Neuron (in vitro differentiated cells): Measurements from ENCODE around the gene RCCD1.
"Not testable (repeated sequence)": the region's sequence is repeated elsewhere in the genome, so short reads cannot be mapped to it uniquely, and the experiment has no call there.

ENCODE experiments used
- H2AFZ ChIP-seq: one replicate; pipeline ENCODE4 v1.6.1; 2013; ENCODE audit warnings: low read depth, mild to moderate bottlenecking, inconsistent platforms, low read length, moderate library complexity
- H3K27me3 ChIP-seq: one replicate; pipeline ENCODE4 v1.6.1; 2013; ENCODE audit warnings: low read length; ENCODE audit not compliant: insufficient read depth
- H3K36me3 ChIP-seq: one replicate; pipeline ENCODE4 v1.6.1; 2013; ENCODE audit warnings: low read length; ENCODE audit not compliant: insufficient read depth
- H3K4me1 ChIP-seq: one replicate; pipeline ENCODE4 v1.6.1; 2013; ENCODE audit warnings: low read length; ENCODE audit not compliant: insufficient read depth
- H3K4me3 ChIP-seq: 2 replicates; pipeline ENCODE4 v1.5.1; 2013; ENCODE audit warnings: mild to moderate bottlenecking, low read length, moderate library complexity
- H3K9me3 ChIP-seq: one replicate; pipeline ENCODE4 v1.6.1; 2013; ENCODE audit warnings: low read length

The RCCD1 gene, protein sequence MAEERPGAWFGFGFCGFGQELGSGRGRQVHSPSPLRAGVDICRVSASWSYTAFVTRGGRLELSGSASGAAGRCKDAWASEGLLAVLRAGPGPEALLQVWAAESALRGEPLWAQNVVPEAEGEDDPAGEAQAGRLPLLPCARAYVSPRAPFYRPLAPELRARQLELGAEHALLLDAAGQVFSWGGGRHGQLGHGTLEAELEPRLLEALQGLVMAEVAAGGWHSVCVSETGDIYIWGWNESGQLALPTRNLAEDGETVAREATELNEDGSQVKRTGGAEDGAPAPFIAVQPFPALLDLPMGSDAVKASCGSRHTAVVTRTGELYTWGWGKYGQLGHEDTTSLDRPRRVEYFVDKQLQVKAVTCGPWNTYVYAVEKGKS

DNA sequence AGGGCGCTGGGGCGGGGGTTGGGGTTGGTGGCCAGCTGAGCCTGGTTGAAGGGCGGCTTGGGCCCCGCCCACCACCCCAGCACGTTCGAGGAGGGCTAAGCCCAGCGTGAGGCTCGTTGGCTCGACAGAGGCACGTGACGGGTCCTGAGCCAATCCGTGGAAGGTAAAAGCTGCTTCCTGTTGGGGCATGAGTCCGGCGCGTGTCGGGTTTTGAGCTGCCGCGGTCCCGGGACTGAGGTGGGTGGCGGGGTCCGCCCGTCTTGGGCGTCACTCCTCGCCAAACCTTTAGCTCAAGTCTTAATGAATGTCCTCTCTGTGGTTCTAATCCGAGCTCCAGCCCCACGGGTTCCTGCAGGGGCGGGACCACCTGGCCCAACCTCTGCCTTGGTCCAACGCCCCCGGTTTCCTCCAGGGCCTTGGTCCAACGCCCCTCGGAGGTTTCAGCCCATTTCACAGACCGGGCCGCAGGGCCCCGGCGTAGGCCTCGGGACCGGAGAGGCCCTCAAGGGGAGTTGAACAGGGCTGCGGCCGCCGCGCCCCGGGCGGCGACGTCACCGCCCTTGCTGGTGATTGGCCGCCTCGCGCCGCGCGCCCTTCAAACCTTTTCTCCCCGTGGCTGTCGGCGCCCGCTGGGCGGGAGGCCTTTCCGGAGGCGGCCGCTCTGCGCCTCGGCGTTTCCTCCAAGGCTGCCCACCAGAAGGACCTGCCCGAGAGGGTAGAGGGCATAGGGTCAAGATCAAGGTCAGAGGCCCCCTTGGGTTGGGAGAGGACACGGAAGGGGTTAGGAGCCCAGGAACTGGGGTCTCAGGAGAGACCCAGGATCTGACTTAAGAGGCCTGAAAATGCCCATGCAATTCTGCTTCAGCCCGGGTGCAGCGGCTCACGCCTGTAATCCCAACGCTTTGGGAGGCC is at the start of gene RCCD1:
Gene RCCD1, plus strand, starts transcription at position 173 of the 912 bp plus-strand sequence. CDS start 1,851 bp downstream, outside the sequence.
- Histone ChIP-seq H2AFZ (no peak within 1 kb of the TSS), H3K4me3 (peak within 1 kb of the TSS; percentile 51), H3K9me3 (no peaks in the 10 kb centered on the region), H3K36me3 (peaks cover 39% of the 10 kb centered on the region), H3K27me3 (no peaks in the 10 kb centered on the region), H3K4me1 (no peaks in the 10 kb centered on the region)

- Histone ChIP-seq H2AFZ (no peak overlapping the region), H3K9me3 (no peaks in the 10 kb centered on the region), H3K4me3 (no peak overlapping the region), H3K4me1 (peaks cover 13% of the 10 kb centered on the region), H3K27me3 (no peaks in the 10 kb centered on the region), H3K36me3 (peaks cover 31% of the 10 kb centered on the region)
These were observed 49.1 kb upstream of the RCCD1 start for GRCh38 chr15:90905306-90906180.

GRCh38 chr15:90906181-90906849 is 48.4 kb upstream of the RCCD1 start:
- Histone ChIP-seq H3K36me3 (peaks cover 38% of the 10 kb centered on the region), H3K9me3 (no peaks in the 10 kb centered on the region), H3K4me1 (peaks cover 13% of the 10 kb centered on the region), H3K27me3 (no peaks in the 10 kb centered on the region), H3K4me3 (no peak overlapping the region), H2AFZ (no peak overlapping the region)

DNA sequence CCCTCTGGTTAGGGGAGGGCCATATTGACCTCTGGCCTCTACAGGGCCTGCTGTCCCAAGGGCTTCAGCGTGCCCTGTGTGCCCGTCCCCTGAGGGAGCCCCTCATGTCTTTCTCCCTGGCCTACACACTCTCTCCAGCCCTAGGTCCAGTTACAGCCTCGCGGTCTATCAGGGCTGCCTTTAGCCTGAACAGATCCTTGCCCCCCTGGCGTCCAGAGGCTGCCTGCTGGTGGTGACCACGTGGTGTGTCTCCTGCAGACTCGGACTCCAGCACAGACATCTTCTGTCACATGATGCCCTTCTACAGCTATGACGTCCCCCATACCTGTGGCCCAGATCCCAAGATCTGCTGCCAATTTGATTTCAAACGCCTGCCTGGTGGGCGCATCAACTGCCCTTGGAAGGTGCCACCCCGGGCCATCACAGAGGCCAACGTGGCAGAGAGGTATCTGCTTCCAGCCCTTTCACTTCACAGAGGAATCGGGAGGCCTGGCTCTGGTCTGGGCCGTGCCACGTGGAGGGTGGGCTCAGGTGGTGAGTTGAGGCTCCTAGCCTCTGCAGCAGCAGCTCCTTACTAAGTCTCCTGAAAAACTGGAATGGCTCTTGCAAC is 47.5 kb upstream of the RCCD1 start:
- Histone ChIP-seq H3K36me3 (peaks cover 47% of the 10 kb centered on the region), H3K4me3 (no peak overlapping the region), H2AFZ (no peak overlapping the region), H3K4me1 (peaks cover 8% of the 10 kb centered on the region), H3K9me3 (no peaks in the 10 kb centered on the region), H3K27me3 (no peaks in the 10 kb centered on the region)

- H3K36me3 ChIP-seq = peaks cover 54% of the 10 kb centered on the region
- no peaks in the 10 kb centered on the region for H3K9me3 ChIP-seq
- H3K27me3 ChIP-seq = no peaks in the 10 kb centered on the region
- no peak overlapping the region for H3K4me3 ChIP-seq
- H3K4me1 ChIP-seq = peaks cover 8% of the 10 kb centered on the region
- no peak overlapping the region for H2AFZ ChIP-seq
These were observed 46.7 kb upstream of the RCCD1 start for GRCh38 chr15:90907838-90908507.

DNA sequence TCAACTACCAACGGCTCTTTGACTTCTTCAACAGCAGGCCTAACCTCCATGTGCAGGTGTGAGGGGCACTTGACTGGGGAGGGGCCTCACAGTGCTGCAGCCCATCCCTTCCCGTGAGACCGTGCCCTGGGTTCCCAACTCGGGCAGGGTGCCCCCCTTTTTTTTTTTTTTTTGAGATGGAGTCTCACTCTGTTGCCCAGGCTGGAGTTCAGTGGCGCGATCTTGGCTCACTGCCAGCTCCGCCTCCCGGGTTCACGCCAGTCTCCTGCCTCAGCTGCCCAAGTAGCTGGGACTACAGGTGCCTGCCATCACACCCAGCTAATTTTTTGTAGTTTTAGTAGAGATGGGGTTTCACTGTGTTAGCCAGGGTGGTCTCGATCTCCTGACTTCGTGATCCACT is 45.2 kb upstream of the RCCD1 start:
- not testable (repeated sequence) for H3K4me1 ChIP-seq, H3K9me3 ChIP-seq, H3K27me3 ChIP-seq, H3K4me3 ChIP-seq, H2AFZ ChIP-seq
- peaks cover 63% of the 10 kb centered on the region for H3K36me3 ChIP-seq

DNA sequence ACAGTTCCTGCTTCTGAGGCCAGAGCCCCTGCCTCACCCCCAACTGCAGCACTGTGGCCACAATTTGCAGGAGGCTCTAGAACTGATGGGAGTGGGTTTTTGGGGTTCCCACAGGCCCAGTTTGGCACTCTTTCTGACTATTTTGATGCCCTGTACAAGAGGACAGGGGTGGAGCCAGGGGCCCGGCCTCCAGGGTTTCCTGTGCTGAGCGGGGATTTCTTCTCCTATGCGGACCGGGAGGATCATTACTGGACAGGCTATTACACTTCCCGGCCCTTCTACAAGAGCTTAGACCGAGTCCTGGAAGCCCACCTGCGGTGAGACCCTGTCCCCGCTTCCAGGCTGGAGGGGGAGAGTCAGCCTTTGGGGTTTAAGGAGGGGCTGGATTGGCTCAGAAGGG is 44.7 kb upstream of the RCCD1 start:
- Histone ChIP-seq H3K4me3 (no peak overlapping the region), H2AFZ (no peak overlapping the region), H3K36me3 (peaks cover 66% of the 10 kb centered on the region), H3K9me3 (no peaks in the 10 kb centered on the region), H3K4me1 (no peaks in the 10 kb centered on the region), H3K27me3 (no peaks in the 10 kb centered on the region)

DNA sequence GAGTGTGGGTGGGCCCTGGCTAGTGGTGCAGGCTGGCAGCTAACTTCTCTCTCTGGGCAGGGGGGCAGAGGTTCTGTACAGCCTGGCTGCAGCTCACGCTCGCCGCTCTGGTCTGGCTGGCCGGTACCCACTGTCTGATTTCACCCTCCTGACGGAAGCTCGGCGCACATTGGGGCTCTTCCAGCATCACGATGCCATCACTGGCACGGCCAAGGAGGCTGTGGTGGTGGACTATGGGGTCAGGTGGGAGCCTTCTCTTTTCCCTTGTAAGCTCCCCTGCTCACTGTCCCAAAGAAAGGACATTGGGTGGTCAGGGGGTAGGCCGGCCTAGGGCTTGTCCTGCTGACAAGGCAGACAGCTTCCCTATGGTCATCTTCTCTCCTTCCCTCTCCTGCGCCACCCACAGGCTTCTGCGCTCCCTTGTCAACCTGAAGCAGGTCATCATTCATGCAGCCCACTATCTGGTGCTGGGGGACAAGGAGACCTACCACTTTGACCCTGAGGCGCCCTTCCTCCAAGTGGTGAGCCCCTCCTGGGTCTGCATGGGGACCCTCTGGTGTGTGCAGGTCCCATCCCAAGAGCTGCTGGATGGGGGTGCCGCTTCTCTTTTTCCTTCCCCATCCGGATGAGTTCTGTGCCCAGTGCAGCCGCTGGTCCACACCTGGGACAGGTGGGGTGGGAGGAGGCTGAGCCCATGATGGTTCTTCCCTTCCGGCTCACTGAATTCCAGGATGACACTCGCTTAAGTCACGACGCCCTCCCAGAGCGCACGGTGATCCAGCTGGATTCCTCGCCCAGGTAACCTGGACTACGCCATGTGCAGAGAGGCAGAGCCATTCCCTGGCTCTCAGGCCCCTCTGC is 44.0 kb upstream of the RCCD1 start:
- H3K36me3 ChIP-seq = peaks cover 65% of the 10 kb centered on the region

GRCh38 chr15:90911302-90911623 is 43.4 kb upstream of the RCCD1 start:
- H3K4me1 ChIP-seq = no peaks in the 10 kb centered on the region
- H3K9me3 ChIP-seq = no peaks in the 10 kb centered on the region
- peaks cover 65% of the 10 kb centered on the region for H3K36me3 ChIP-seq
- no peak overlapping the region for H3K4me3 ChIP-seq
- no peak overlapping the region for H2AFZ ChIP-seq
- no peaks in the 10 kb centered on the region for H3K27me3 ChIP-seq

More for the DNA sequence above, 44.0 kb upstream of the RCCD1 start:
- no peak overlapping the region for H3K4me3 ChIP-seq
- H3K9me3 ChIP-seq = no peaks in the 10 kb centered on the region
- no peaks in the 10 kb centered on the region for H3K4me1 ChIP-seq
- no peaks in the 10 kb centered on the region for H3K27me3 ChIP-seq
- H2AFZ ChIP-seq = no peak overlapping the region

DNA sequence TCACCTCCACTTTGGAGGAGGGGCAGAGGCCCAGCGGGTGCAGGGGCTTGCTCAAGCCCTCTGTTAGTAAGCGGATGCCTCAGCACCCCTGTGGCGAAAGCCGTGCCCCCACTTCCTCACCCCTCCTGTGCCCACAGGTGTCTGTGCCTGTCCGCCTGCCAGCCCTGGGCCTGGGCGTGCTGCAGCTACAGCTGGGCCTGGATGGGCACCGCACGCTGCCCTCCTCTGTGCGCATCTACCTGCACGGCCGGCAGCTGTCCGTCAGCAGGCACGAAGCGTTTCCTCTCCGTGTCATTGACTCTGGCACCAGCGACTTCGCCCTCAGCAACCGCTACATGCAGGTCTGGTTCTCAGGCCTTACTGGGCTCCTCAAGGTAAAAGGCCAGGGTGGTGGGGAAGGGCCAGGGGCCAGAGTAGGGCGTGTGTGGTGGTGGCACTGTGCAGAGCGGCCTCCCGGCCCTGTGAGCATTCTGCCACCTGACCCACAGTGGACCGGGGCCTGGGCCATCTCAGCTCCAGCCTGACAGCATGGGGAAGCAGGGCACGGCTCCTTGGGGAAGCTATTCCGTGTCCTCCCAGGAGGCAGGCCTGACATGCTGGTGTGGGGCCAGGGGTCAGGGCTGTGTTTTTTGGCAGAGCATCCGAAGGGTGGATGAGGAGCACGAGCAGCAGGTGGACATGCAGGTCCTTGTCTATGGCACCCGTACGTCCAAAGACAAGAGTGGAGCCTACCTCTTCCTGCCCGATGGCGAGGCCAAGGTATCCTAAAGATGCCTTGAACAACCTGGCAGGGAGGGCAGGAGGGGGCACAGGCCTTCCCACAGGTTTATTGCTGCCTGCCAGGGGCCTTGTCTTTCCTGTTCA is 42.5 kb upstream of the RCCD1 start:
- H3K36me3 ChIP-seq = peaks cover 59% of the 10 kb centered on the region
- H3K4me1 ChIP-seq = no peaks in the 10 kb centered on the region
- H2AFZ ChIP-seq = no peak overlapping the region
- no peak overlapping the region for H3K4me3 ChIP-seq
- H3K27me3 ChIP-seq = no peaks in the 10 kb centered on the region
- no peaks in the 10 kb centered on the region for H3K9me3 ChIP-seq

DNA sequence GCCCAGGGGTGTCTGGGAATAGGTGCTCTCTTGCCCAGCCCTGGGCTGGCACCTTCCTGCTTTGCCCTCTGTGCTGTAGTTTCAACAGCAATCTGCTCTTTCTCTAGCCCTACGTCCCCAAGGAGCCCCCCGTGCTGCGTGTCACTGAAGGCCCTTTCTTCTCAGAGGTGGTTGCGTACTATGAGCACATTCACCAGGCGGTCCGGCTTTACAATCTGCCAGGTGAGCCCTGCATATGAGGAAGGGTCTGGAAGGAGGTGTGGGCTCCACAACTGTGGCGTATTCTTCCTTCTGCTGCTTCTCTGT is 42.0 kb upstream of the RCCD1 start:
- Histone ChIP-seq H3K27me3 (no peaks in the 10 kb centered on the region), H2AFZ (no peak overlapping the region), H3K4me3 (no peak overlapping the region), H3K36me3 (peaks cover 63% of the 10 kb centered on the region), H3K4me1 (no peaks in the 10 kb centered on the region), H3K9me3 (no peaks in the 10 kb centered on the region)
